GM23338 (cell line): Measurements from ENCODE around the gene MEGF9.

ENCODE experiments used
- CREB1 ChIP-seq: fragments of 250-450 bp; sonication (Bioruptor Pico); IDR thresholded peaks from 2 replicates; pipeline ENCODE4 v1.5.0; 2020; ENCODE audit warnings: low read depth, mild to moderate bottlenecking, moderate library complexity
- CTCF ChIP-seq, 2 experiments: fragments of 200-600 bp in 1 of 2; sonication (generic) in 1 of 2; conservative IDR thresholded peaks; 2 replicates each; pipeline versions ENCODE4 v1.5.1 to v1.6.1; 2016 to 2017; ENCODE audit warnings: antibody characterized with exemption in 2 of 2, low read depth in 2 of 2, mild to moderate bottlenecking in 2 of 2, moderate library complexity in 1 of 2
- ETS1 ChIP-seq: IDR thresholded peaks from 2 replicates; pipeline ENCODE4 v1.6.1; 2016; ENCODE audit warnings: antibody characterized with exemption
- EZH2 ChIP-seq: fragments of 200-600 bp; sonication (generic); IDR thresholded peaks from one replicate; pipeline ENCODE4 v1.8.0; 2017; ENCODE audit warnings: antibody characterized with exemption, mild to moderate bottlenecking, low read depth; ENCODE audit not compliant: unreplicated experiment
- EZH2phosphoT487 ChIP-seq: fragments of 200-600 bp; sonication (generic); IDR thresholded peaks from one replicate; pipeline ENCODE4 v1.8.1; 2018; ENCODE audit warnings: antibody characterized with exemption; ENCODE audit not compliant: unreplicated experiment
- JUNB ChIP-seq: IDR thresholded peaks from one replicate; pipeline ENCODE4 v1.6.1; 2016; ENCODE audit warnings: antibody characterized with exemption; ENCODE audit not compliant: unreplicated experiment
- NANOG ChIP-seq: IDR thresholded peaks from 2 replicates; pipeline ENCODE4 v1.6.1; 2016; ENCODE audit warnings: antibody characterized with exemption, borderline replicate concordance
- POLR2AphosphoS5 ChIP-seq: IDR thresholded peaks from 2 replicates; pipeline ENCODE4 v1.6.1; 2016; ENCODE audit warnings: antibody characterized with exemption, low read depth
- REST ChIP-seq: IDR thresholded peaks from one replicate; pipeline ENCODE4 v1.6.1; 2018; ENCODE audit warnings: antibody characterized with exemption; ENCODE audit not compliant: unreplicated experiment
- ZNF114 ChIP-seq: fragments of 250-450 bp; sonication (Bioruptor Pico); IDR thresholded peaks from 2 replicates; pipeline ENCODE4 v1.5.0; 2020; ENCODE audit warnings: mild to moderate bottlenecking, moderate library complexity
- ZNF331 ChIP-seq: fragments of 250-450 bp; sonication (Bioruptor Pico); IDR thresholded peaks from 2 replicates; pipeline ENCODE4 v1.5.0; 2020; ENCODE audit warnings: low read depth, mild to moderate bottlenecking, moderate library complexity
- TF ChIP-seq, protein P1 (sequence below): fragments of 250-450 bp; sonication (Bioruptor Pico); IDR thresholded peaks from 2 replicates; pipeline ENCODE4 v1.5.0; 2020; ENCODE audit warnings: mild to moderate bottlenecking, moderate library complexity

- TF ChIP-seq CTCF (conservative IDR thresholded peaks at IDR 0.05; ENCODE audit: low read depth in 2 of 2), result no peak
- no peak for TF ChIP-seq EZH2
- TF ChIP-seq REST, result no peak
- TF ChIP-seq JUNB, result no peak
- no peak for TF ChIP-seq EZH2phosphoT487
- no peak for TF ChIP-seq NANOG
- TF ChIP-seq, protein P1, sequence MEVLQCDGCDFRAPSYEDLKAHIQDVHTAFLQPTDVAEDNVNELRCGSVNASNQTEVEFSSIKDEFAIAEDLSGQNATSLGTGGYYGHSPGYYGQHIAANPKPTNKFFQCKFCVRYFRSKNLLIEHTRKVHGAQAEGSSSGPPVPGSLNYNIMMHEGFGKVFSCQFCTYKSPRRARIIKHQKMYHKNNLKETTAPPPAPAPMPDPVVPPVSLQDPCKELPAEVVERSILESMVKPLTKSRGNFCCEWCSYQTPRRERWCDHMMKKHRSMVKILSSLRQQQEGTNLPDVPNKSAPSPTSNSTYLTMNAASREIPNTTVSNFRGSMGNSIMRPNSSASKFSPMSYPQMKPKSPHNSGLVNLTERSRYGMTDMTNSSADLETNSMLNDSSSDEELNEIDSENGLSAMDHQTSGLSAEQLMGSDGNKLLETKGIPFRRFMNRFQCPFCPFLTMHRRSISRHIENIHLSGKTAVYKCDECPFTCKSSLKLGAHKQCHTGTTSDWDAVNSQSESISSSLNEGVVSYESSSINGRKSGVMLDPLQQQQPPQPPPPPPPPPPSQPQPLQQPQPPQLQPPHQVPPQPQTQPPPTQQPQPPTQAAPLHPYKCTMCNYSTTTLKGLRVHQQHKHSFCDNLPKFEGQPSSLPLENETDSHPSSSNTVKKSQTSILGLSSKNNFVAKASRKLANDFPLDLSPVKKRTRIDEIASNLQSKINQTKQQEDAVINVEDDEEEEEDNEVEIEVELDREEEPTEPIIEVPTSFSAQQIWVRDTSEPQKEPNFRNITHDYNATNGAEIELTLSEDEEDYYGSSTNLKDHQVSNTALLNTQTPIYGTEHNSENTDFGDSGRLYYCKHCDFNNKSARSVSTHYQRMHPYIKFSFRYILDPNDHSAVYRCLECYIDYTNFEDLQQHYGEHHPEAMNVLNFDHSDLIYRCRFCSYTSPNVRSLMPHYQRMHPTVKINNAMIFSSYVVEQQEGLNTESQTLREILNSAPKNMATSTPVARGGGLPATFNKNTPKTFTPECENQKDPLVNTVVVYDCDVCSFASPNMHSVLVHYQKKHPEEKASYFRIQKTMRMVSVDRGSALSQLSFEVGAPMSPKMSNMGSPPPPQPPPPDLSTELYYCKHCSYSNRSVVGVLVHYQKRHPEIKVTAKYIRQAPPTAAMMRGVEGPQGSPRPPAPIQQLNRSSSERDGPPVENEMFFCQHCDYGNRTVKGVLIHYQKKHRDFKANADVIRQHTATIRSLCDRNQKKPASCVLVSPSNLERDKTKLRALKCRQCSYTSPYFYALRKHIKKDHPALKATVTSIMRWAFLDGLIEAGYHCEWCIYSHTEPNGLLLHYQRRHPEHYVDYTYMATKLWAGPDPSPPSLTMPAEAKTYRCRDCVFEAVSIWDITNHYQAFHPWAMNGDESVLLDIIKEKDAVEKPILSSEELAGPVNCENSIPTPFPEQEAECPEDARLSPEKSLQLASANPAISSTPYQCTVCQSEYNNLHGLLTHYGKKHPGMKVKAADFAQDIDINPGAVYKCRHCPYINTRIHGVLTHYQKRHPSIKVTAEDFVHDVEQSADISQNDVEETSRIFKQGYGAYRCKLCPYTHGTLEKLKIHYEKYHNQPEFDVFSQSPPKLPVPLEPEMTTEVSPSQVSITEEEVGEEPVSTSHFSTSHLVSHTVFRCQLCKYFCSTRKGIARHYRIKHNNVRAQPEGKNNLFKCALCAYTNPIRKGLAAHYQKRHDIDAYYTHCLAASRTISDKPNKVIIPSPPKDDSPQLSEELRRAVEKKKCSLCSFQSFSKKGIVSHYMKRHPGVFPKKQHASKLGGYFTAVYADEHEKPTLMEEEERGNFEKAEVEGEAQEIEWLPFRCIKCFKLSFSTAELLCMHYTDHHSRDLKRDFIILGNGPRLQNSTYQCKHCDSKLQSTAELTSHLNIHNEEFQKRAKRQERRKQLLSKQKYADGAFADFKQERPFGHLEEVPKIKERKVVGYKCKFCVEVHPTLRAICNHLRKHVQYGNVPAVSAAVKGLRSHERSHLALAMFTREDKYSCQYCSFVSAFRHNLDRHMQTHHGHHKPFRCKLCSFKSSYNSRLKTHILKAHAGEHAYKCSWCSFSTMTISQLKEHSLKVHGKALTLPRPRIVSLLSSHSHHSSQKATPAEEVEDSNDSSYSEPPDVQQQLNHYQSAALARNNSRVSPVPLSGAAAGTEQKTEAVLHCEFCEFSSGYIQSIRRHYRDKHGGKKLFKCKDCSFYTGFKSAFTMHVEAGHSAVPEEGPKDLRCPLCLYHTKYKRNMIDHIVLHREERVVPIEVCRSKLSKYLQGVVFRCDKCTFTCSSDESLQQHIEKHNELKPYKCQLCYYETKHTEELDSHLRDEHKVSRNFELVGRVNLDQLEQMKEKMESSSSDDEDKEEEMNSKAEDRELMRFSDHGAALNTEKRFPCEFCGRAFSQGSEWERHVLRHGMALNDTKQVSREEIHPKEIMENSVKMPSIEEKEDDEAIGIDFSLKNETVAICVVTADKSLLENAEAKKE, result no peak
- no peak for TF ChIP-seq POLR2AphosphoS5
- no peak for TF ChIP-seq ZNF331 (CRISPR knock-in tag)
- TF ChIP-seq ETS1, result no peak
- no peak for TF ChIP-seq CREB1 (CRISPR knock-in tag)
- TF ChIP-seq ZNF114, result no peak
Measured at GRCh38 chr9:120643061-120643460, 71.2 kb downstream of the MEGF9 start.
